DND-41 (cell line): ENCODE results near the gene PCDHGA1.

Source experiments
- ATAC-seq: fragments of 200-7000 bp; cut with Tn5 transposase; 3 replicates; pipeline ENCODE4 v1.9.1; 2021; ENCODE audit warnings: low read depth; ENCODE audit not compliant: insufficient read depth
- DNase-seq: peaks from one replicate; pipeline ENCODE4 v3.0.0-alpha.2; 2020
- H2AFZ ChIP-seq: 2 replicates; pipeline ENCODE4 v1.6.0; 2012; ENCODE audit warnings: low read depth, low read length
- H3K27ac ChIP-seq: 2 replicates; pipeline ENCODE4 v1.5.1; 2012; ENCODE audit warnings: low read length, inconsistent platforms
- H3K27me3 ChIP-seq: fragments of 200-600 bp; sonication (generic); 2 replicates; pipeline ENCODE4 v1.6.0; 2012; ENCODE audit warnings: low read length, mild to moderate bottlenecking, inconsistent platforms; ENCODE audit not compliant: insufficient read depth, poor library complexity
- H3K36me3 ChIP-seq: 2 replicates; pipeline ENCODE4 v1.5.1; 2012; ENCODE audit warnings: low read length, inconsistent platforms; ENCODE audit not compliant: insufficient read depth
- H3K4me1 ChIP-seq: 2 replicates; pipeline ENCODE4 v1.5.1; 2012; ENCODE audit warnings: mild to moderate bottlenecking, low read length; ENCODE audit not compliant: insufficient read depth
- H3K4me2 ChIP-seq: 2 replicates; pipeline ENCODE4 v1.6.0; 2012; ENCODE audit warnings: mild to moderate bottlenecking, moderate library complexity, low read length, inconsistent platforms; ENCODE audit not compliant: insufficient read depth
- H3K4me3 ChIP-seq, 2 experiments: fragments of 200-600 bp in 1 of 2; shearing (Covaris generic) in 1 of 2; 2 replicates each; pipeline ENCODE4 v1.5.1; 2012 to 2016; ENCODE audit warnings: inconsistent platforms in 2 of 2, low read length in 2 of 2, mild to moderate bottlenecking in 2 of 2, low read depth in 1 of 2, moderate library complexity in 1 of 2
- H3K79me2 ChIP-seq: 2 replicates; pipeline ENCODE4 v1.6.0; 2012; ENCODE audit warnings: low read length, inconsistent platforms; ENCODE audit not compliant: insufficient read depth
- H3K9ac ChIP-seq: 2 replicates; pipeline ENCODE4 v1.6.0; 2012; ENCODE audit warnings: low read depth, mild to moderate bottlenecking, inconsistent platforms, low read length, moderate library complexity
- H3K9me3 ChIP-seq: 2 replicates; pipeline ENCODE4 v1.5.1; 2012; ENCODE audit warnings: low read length, moderate library complexity, mild to moderate bottlenecking, inconsistent platforms; ENCODE audit not compliant: insufficient read depth, severe bottlenecking
- H4K20me1 ChIP-seq: 2 replicates; pipeline ENCODE4 v1.6.0; 2012; ENCODE audit warnings: low read length; ENCODE audit not compliant: insufficient read depth
- EZH2 ChIP-seq: IDR thresholded peaks from 3 replicates; pipeline ENCODE4 v1.6.1; 2012; ENCODE audit warnings: borderline replicate concordance, low read depth, mild to moderate bottlenecking, moderate library complexity, low read length, inconsistent platforms; ENCODE audit not compliant: severe bottlenecking
- TF ChIP-seq, protein P1 (sequence below): IDR thresholded peaks from 2 replicates; pipeline ENCODE4 v1.5.1; 2012; ENCODE audit warnings: borderline replicate concordance, low read length, moderate library complexity, mild to moderate bottlenecking; ENCODE audit not compliant: poor library complexity, severe bottlenecking; ENCODE audit errors: extremely low read depth

The PCDHGA1 gene

DNA sequence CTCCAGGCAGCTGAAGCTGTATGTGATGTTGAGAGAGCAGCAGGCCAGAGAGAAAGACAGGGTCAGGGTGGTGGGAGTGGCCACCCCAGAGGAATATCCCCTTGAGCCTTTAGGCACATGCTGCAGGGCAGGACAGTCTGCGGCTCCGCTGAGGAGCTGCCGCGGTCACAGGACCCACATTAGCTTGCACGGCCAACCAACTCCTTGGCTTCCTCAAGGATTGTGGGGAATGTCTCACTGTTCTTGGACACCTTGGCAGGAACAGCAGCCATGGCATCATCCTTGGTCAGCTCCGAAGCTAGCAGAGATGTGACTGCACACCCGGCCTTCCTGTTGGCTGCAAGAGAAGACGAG, 186.3 kb downstream of the PCDHGA1 start:
- TF ChIP-seq, protein P1, sequence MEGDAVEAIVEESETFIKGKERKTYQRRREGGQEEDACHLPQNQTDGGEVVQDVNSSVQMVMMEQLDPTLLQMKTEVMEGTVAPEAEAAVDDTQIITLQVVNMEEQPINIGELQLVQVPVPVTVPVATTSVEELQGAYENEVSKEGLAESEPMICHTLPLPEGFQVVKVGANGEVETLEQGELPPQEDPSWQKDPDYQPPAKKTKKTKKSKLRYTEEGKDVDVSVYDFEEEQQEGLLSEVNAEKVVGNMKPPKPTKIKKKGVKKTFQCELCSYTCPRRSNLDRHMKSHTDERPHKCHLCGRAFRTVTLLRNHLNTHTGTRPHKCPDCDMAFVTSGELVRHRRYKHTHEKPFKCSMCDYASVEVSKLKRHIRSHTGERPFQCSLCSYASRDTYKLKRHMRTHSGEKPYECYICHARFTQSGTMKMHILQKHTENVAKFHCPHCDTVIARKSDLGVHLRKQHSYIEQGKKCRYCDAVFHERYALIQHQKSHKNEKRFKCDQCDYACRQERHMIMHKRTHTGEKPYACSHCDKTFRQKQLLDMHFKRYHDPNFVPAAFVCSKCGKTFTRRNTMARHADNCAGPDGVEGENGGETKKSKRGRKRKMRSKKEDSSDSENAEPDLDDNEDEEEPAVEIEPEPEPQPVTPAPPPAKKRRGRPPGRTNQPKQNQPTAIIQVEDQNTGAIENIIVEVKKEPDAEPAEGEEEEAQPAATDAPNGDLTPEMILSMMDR: no peak
- no peak for TF ChIP-seq EZH2
- Histone ChIP-seq H3K27ac (no peak overlapping the region), H3K9me3 (no peaks in the 10 kb centered on the region), H3K79me2 (no peaks in the 10 kb centered on the region), H3K9ac (no peak overlapping the region), H2AFZ (no peak overlapping the region), H3K4me1 (no peaks in the 10 kb centered on the region), H3K4me2 (no peak overlapping the region), H3K36me3 (peaks cover 92% of the 10 kb centered on the region), H3K27me3 (no peaks in the 10 kb centered on the region), H4K20me1 (peaks cover 2% of the 10 kb centered on the region; the same call in 1 of the 2 replicates), H3K4me3 (no peak overlapping the region)
- no peak for ATAC-seq
- DNase-seq: no peak

DNA sequence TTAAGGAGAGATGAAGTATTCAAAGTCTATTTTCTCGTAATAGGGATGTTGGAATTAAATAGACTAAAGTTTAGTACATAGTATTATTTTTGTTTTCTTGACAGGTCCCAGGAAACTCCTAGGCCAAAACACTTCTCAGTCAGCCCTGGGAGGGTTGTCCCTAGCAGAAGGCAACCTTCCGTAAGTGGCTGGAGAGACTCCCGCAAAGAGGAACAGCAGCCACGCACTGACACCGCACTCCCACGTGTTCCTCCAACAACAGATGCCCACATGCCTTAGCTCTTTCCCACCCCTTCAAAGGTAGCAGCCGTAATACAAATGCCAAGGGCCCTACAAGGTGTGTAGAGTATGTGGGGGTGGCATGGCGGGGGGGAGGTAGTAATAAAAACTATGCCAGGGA, 187.0 kb downstream of the PCDHGA1 start:
- no peak for ATAC-seq
- H3K36me3 ChIP-seq: peaks cover 97% of the 10 kb centered on the region
- DNase-seq: no peak

DNA sequence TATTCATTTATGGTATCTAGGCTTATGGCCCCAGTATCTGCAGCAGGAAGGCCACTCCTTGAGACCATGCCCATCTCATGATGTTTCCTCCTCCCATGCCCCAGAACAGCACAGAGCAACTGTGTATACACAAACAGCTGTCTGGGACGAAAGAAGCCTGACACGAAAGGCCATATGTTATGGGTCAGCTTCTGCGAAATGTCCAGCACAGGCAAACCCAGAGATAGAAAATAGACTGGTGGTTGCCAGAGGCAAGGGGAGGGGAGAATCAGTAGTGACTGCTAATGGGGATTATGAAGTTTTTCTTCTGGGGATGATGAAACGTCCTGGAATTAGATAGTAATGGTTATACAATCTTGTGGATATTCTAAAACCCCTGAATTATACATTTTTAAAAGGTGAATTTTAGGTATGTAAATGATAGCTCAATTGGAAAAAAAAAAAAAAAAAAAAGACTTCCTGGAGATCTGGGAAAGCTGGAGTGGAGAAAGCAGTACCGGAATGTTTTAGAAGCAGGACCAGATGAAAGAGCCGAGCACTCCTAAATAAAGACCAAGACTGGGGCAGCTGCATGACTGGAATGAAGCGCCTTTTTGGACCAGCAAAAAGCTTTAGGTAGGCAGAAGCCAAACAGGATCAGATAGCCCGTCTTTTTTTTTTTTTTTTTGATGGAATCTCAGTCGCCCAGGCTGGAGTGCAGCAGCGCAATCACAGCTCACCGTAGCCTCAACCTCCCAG, 187.7 kb downstream of the PCDHGA1 start:
- Histone ChIP-seq H4K20me1 (peaks cover 2% of the 10 kb centered on the region; the same call in 1 of the 2 replicates), H3K36me3 (peaks cover 99% of the 10 kb centered on the region), H2AFZ (no peak overlapping the region), H3K79me2 (no peaks in the 10 kb centered on the region), H3K9me3 (no peaks in the 10 kb centered on the region), H3K4me1 (no peaks in the 10 kb centered on the region), H3K27me3 (no peaks in the 10 kb centered on the region), H3K9ac (no peak overlapping the region), H3K27ac (no peak overlapping the region), H3K4me2 (no peak overlapping the region), H3K4me3 (no peak overlapping the region)
- ATAC-seq (no peak), DNase-seq (no peak)
- TF ChIP-seq, protein P1: no peak
- TF ChIP-seq EZH2: no peak

More for the DNA sequence above, 187.0 kb downstream of the PCDHGA1 start:
- H3K27ac ChIP-seq: no peak overlapping the region
- H3K9ac ChIP-seq: no peak overlapping the region
- no peaks in the 10 kb centered on the region for H3K9me3 ChIP-seq
- H3K79me2 ChIP-seq: no peaks in the 10 kb centered on the region
- H3K27me3 ChIP-seq: no peaks in the 10 kb centered on the region
- H4K20me1 ChIP-seq: peaks cover 2% of the 10 kb centered on the region; the same call in 1 of the 2 replicates
- H3K4me3 ChIP-seq: no peak overlapping the region
- H3K4me2 ChIP-seq: no peak overlapping the region
- H2AFZ ChIP-seq: no peak overlapping the region
- TF ChIP-seq EZH2: no peak
- TF ChIP-seq, protein P1: no peak
- H3K4me1 ChIP-seq: no peaks in the 10 kb centered on the region
